ENCODE data around the gene BCAR3.
"Not testable (repeated sequence)": the region's sequence is repeated elsewhere in the genome, so short reads cannot be mapped to it uniquely, and the experiment has no call there.

Gene BCAR3

DNA sequence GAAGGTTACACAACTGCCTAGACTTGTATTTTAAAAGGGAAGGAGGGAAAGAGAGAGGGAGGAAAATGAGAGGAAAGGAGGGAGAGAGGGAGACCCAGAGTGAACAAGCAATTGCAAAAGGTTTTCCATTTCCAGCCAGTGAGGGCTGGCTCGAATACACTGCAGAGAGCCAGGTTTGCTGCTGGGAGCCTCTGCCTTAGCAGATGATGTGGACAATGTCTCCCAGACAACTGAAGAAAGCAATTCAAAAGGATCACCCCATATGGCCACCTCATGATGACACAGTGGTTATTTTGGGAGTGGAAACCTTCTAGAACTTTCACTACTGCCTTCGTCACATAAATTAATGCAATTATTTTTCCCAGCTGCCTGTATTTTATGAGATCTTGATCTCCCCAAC, 86.4 kb downstream of the BCAR3 start:
- peak; percentile 45 for DNase-seq

DNA sequence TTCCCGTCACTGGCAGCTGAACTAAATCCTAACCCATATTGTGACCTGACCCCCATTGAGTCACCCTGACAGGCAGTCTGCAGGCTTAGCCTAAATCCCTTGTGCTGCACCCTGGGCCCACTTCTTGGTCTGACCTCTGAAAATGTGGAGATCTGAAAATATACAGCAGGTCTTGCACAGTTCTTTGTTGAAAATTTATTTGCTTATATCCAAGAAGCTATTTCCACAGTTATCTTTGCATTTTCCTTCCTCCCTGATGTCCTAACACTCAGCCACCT, 87.1 kb downstream of the BCAR3 start:
- DNase-seq: no peak

DNA sequence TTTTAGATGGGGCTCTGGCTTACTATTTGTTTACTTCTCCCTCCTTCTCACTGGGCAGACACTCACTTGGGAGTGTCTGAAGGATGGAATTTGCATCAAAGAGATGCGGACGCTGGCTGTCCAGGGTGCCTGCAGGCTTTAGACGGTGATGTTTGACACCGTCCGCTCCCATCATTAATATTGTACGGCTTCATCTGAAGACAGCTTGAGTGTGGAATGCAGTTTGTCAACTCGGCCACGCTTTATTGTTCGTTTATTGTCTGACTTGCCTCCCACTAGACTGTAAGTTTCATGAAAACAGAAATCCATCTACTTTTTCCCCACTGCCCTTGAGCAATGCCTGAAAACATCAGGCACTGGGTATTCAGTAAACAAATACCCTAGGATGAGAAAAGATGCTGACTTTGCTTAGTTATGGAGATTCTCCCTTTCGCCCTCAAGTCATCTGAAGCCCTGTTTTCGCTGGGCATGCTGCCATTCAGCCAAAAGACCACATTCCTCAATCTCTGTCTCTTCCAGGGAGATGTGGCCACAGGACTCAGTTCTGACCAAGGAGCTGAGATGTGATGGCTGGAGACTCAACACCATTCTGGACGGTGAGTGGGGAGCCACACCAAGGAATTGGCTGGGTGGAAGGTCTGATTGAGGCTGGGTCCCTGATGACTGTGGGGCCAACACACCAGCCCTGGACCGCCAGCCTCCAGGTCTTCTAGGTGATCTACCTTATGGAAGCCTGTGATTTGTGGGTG, 87.6 kb downstream of the BCAR3 start:
- no peak for DNase-seq

DNA sequence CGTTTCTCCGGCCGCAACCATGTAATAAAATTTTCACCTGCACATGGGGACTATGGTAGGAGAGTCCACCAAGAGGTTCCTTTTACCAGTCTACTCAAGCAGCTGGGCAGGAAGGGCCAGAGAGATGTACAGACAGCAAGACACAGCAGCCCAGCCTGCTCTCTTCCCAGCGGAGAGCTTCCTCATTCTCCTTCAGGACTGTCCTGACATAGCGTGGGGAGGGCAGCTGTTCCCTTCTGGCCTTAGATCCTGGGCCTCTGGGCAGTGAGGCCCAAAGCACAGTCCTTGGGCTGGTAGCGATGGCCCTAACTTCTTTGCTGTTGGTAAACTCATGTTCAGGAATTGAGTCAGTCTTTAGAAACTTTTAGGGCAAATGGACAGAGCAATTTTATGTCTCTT, 89.1 kb downstream of the BCAR3 start:
- DNase-seq: no peak

DNA sequence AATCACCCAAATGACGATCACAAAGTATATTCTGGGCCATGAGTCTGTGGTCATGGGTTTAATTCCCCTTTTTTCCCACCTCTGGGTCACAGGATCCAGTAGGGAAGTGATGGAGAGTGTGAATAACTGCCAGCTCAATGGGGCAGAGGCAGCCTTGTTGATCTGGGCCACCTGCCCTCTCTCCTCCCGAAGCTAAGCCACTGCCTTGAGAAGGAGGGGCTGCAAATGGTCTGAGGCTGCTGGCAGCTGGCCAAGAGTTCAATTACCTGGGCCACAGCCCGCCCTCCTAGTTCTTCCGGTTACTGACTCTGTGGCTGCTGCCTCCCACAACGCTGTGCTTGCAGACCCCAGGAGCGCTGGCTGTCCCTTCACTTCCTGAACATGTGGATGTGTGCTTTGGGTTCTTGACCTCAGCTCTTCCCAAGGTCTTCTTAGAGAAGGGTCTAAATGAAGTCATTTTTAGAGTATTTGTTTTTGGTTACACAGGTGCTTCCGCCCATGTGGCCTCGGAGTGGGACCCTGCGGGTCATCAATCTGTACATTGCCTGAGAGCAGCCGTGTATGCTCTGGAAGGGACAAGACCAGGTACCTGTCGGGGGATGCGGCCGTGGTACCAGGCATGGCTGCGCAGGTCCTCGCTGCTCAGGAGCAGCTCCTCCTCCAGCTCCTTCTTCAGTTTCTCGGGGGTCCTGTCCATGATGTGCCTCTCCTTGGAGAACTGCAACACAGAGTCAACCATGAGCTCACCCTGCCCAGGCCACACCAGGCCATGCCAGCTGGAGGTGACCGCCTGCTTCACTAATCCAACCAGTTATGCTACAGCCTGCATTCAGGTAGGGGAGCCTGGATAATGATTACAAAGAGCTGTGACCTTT, 89.7 kb downstream of the BCAR3 start:
- DNase-seq: no peak

DNA sequence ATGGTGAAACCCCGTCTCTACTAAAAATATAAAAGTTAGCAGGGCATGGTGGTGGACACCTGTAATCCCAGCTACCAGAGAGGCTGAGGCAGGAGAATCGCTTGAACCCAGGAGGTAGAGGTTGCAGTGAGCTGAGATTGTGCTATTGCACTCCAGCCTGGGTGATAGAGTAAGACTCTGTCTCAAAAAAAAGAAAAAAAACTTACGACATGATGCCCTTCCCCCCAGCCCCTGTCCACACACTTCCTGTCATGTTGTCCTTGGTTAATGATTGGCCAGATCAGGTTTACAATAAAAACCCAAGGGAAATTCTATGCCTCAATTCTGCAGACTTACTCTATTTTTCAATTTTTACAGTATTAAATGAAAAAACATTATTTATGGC, 90.4 kb downstream of the BCAR3 start:
- DNase-seq: not testable (repeated sequence)

DNA sequence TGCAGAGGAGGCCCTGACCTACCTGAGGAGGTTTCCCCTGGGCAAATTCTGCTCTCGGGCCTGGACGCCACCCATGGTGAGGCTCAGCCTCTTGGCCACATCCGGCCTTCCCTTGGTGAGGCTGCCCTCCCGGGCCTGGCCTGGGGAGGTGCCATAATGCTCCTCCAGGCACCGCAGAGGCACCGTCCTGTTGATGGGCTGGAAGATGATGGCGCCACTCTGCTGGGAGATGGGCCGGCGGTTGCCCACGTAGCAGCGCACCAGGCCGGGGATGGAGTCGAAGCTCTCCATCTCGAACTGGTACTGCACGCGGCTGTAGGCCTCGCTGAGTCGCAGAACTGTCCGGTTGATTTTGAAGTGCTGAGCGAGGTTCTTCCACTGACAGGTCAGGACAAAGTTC, 92.7 kb downstream of the BCAR3 start:
- DNase-seq: no peak

DNA sequence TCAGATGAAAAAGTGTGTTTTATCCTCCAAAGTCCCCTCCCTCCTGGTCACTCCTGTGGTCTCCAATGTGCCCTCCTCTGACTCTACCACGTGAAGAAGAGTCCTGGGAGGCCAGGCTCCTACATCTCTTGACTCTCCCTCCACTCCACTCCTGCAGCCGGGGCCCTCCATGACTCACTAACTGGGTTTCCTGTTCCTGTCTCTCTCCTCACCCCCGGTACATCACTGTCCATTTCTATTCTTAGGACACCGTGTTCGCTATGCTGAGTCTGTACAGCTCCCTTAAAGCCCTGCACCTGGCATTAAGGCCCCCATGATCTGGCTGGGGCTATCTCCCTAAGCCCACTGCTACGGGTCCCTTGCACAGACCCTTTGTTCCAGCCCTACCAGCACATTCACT, 93.4 kb downstream of the BCAR3 start:
- DNase-seq: peak; percentile 54

DNA sequence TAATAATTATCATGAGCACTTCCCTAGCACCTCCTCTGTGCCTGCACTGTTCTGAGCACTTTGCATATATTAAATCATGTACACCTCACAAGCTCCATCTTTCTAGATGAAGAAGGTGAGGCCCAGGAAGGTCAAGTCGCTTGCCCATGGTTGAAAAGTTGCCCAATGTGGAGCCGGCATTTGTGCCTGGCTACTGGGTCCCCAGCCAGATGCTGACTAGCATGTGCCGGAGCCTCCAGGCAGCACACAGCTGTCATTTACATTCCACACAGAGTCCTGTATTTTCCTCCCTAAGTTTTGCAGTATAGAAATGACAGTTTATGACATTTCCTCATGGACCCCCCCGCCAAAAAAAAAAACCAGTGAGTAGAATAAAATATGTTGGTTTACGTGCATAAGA, 94.3 kb downstream of the BCAR3 start:
- no peak for DNase-seq

DNA sequence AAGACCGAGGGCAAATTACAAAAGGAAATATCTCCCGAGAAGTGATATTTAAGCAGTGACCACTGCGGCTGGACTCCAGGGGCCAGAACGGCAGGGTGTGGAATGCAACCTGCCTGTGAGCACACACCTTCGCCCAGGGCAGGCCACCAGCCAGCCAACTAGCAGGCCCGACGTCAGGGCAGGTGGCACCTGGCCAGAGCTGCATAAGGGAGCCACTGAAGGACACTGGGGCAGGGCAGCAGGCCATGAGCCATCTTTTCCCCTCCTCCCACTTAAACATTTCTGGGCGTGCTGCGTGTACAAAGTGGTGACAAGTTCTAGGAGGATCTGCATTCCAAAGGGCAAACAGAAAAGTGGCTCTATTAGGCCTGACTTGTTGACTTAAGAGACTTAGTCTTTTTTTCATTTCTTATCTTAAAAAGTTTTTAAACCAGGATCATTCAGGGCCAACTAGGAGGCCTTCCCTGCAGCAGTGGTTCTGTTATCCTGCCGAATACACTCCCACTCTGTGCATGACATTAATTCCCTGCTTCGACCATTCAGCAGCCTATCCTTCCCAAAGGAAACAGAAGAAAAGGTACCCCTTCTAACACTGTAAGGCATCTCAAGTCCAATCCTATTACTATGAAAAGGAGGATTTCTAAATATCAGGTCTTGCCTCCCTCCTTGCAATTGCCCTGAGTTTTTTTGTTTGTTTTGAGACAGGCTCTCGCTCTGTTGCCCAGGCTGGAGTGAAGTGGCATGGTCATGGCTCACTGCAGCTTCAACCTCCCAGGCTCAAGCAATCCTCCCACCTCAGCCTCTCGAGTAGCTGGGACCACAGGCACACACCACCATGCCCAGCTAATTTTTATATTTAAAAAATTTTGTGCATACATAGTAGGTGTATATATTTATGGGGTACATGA, 96.3 kb downstream of the BCAR3 start:
- DNase-seq: peak; percentile 84

DNA sequence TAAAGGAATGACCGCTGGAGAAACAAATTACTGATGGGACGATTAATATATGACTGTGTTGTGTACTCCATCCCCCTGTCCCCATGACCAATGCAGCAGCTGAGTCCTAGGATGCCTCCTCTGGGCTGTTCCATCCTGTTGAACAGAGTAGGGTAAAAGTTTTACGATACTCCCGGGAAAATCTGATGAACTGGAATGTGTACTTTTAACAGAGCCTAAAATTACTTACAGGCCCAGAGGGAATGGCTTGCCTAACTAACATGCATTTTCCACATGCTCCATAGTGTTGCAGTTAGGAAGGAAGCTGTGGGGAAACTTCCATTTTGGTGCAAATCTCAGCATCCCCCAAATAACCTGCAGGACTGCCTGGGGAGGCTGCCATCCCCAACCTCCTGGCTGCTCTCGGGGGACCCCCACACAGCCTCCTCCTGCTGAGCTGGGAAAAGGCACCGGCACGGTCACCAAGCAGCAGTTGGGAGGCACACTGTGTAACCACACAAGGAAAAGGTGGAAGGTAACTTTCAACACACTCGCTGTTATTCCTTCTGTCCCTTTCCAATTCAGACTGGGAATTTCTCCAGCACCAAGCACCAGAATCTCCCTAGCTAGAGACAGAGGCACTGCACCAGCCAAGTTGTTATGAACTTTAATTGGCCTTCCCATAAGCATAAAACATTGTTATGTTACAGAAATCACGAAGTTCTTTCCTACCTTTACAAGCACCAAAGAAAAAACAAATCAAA, 97.2 kb downstream of the BCAR3 start:
- no peak for DNase-seq

DNA sequence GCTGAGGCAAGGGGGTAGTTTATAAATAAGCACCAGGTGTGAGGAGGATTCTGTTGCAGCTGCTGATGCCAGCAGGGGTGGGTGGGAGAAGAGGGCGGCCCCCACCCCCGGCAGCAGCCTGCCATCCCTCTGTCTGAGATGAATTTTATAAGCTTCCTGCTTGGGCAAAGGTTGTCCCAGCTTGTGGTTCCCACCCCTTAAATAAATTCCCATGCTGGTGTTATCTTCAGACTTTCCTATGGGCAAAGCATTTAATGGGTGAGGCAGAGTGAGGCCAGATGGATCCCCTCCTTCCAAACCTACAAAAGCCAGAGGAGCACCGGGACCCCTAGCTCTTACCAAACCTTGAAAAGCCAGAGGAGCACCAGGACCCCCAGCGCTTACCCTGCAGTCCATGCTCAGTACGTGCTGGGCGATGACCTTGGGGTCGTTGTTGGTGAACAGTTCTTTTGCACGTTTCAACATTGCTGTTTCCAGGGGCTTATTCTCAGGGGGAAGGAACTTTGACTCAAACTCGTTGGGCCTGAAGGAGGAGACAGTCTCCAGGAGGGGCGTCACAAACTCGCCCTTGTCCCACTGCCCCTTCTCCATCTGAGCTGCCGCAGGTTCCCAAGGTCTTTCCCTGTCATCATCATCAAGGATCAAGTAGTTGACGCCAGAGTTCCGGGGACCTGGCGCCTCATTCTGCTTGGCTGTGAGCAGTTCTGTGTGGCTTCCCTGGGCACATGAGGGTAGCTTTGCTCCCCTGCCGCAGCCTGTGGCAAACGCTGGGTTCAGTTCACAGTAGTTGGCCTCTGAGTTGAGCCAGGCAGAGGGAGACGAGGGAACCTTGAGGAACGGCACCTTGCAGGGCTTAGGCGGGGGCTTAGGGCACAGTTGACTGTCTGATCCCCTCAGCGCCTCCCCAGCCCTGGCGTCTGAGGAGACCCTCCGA, 99.5 kb downstream of the BCAR3 start:
- no peak for DNase-seq

DNA sequence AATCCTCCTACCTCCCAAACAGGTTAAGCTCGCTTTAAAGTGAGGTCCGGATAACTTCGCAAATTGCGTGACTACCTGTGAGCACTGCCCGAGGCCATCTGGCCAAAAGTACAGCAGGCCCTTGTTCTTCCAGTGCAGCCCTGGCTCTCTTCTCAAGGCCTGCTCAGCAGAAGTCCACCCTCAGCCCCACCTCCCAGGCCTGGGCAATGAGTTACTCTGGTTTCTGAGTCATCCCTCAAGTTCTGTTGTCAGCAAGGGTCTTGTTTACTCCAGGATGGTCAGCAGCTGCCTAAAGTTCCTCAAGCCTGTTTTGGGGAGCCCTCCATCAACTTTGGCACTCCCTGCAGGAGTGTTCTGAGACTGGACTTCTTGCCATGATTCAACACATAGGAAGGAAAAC, 101.7 kb downstream of the BCAR3 start:
- DNase-seq: peak; percentile 74

DNA sequence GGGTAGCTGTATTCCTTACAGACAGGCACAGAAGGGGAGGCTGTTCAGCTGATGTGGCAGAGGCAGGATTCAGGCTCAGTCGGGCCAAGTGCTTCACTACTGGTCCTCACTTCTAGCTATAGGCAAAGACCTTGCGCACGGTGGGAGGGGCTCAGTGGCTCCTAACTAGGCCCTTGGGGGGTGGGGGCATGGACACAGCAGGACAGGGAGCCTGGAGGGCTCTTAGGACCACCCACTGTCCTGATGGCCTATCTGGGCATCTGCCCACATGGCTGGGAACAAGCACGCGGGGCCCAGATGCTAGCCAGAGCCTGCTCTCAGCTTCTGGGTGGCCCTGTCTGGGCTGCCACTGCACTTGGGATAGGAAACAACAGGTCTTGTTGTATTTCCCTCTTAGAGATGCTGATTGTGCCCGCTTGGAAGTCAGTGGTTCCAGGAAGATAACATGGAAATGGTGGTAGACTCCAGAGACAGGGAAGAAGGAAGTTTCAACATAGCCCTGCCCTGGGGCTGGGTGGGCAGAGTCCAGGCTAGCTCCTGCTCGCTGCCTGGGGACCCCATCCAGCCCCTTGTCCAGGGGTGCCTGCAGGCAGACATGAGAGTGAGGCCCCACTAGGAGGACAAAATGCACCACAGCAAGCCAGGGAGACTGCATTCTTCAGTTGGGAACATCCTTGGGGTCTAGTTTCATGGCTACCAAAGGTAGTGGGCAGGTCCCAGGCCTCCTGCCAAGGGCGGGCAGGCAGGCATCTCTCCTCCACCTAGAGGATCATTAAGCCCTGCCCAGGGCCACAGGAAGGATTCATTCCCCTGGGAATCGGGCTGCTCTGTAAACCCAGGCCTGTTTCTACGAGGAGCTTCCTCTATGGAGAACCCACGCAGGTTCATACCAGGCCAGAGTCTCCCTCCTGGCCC, 102.5 kb downstream of the BCAR3 start:
- DNase-seq: no peak

DNA sequence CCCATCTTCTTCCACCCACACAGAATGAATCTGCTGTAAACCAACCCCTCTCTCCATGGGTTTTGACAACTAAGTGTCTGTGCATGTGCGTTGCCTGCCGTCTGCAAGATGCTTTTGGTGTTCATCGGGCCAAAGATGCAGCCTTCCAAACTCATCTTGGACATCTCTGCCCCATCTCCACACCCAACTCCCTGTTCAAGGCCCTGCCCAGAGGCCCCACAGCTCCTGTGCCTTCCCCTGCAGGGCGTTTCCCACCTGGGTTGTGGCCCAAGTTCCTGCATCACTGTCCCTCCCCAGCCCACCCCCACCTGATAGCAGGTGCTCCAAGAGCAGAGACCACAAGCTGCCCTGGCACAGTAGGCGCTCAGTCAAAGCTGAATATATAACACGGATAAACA, 103.2 kb downstream of the BCAR3 start:
- DNase-seq: no peak

DNA sequence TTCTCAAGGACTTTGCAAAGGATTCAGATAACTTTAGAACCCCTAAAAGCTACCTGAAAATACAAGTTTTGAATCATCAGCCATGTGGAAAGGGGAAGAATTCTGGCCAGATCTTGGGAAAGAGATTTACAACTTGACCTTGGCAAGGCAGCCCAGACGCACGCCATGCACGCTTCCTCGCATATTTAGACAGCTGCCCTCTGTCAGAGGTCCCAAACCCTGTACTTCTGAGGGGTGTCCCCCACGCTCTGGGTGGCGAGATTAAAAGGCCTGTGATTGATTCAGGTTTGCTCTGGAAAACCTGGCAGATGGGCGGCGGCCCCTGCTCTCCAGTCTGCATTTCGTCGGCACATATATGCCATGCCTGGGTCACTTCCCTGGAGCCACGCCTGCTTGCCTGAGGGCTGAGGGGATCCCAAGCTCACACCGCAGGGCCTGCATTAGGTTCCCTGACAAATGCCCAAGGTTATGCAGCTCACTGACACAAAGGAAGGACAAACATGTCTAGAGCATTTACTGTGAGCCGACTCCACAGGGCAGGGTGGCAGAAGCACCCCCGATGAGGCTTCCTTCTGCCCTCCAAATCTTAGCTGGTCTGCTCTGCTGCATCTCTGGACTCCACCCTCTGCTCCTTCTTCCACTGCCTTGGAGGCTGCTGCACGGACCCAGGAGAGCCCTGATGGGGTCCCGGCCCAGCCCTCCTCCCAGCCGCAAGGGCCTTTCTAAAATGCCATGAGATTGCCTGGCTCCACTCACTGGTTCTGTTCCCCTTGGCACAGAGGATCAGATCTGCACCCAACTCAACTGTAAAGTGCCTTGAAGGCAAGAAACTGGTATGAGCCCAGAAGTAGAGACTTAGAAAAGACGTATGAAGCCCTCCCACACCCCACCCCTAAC, 103.9 kb downstream of the BCAR3 start:
- DNase-seq: no peak

DNA sequence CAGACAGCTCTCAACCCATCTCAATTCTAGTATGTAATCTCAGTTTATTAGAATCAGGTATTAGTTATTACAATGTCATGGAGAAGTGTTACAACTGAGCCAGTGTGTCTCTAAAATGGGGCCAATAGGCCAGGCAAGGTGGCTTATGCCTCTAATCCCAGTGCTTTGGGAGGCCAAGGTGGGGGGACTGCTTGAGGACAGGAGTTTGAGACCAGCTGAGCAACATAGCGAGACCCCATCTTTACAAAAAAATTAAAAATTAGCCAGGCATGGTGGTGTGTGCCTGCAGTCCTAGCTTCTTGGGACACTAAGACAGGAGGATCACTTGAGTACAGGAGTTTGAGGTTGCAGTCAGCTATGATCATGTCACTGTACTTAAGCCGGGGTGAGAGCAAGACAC, 104.9 kb downstream of the BCAR3 start:
- no peak for DNase-seq

DNA sequence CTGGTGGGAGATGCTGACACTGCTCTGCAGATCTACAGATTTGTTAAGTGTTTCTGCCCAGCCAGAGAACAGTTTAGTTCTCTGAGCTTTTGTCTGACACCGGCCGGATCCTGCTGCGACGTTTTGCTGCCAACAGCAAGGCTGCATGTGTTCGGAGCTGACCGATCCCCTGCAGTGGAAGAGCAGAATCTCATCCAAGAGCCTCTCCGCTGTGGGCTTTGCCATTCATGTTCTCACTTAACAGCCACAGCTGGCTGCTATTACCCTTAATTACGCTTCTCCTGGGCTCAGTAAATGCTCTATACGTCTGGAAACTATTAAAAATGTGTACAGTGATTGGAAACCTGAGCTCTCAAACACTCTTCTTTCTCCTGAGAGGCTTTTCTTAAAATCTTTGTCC, 105.3 kb downstream of the BCAR3 start:
- DNase-seq: no peak

DNA sequence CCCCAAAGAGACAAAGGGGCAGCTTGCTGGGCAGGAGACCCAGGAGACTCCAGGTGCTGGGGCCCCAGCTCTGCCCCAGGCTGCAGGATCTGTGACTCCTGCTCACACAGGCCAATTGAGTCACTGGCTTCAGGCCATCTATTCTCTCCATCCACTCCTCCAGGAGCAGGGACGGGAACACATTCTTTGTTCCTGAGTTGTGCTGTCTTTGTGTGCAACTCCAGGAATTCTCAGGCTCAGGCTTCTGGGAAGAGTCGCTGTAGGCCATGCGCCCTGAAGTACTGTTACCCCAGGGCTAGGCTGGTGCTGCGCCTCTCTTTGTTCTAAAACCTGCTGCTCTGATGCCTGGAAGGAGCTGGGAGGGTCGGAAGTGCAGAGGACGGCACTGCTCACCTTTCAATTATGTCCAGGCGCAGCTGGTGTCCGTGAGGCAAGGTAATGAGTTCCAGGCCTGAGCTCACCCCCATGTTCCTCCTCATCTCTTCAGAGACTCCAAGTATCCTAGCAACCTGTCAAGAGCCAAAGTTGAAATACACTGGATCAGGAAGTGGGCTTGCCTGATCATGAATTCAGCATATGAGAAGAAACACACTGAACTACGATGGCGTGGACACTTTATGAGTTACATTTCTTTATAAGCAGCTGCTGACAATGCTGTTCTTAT, 105.9 kb downstream of the BCAR3 start:
- peak; percentile 55 for DNase-seq
